Left colon (tissue), 2 donors: ENCODE data around the gene CNTN6. TPM values are rescaled to one million over a fixed set of nuclear protein-coding genes. Genes with fewer than 3 reads are reported as not detected.
A peak's percentile ranks its signal among the peaks of the same experiment; 100 is the strongest.
"Not testable (repeated sequence)": the region's sequence is repeated elsewhere in the genome, so short reads cannot be mapped to it uniquely, and the experiment has no call there.

Experiments
- ATAC-seq: fragments of 200-7000 bp; cut with Tn5 transposase; one replicate; pipeline ENCODE4 v1.9.1; 2020; ENCODE audit warnings: mild to moderate bottlenecking, moderate library complexity
- DNase-seq, 2 donors: peaks; one replicate each; pipeline ENCODE4 v3.0.0-alpha.2; 2020
- intact Hi-C, 2 donors: fragments of 100-400 bp; cut with DNase I in 1 of 2; cut with micrococcal nuclease in 1 of 2; formaldehyde crosslinking; loops; one replicate each; pipeline versions ENCODE4 v1.11.2 to v1.14.0; 2022; cut with DNase I, micrococcal nuclease
- total RNA-seq, 2 donors: library from RNA; stranded (reverse); fragmentation: NEBNext Ultra II Directional; extraction: Animal tissue kit (Norgen Biotek cat#: 25700); gene quantifications; one replicate each; pipeline ENCODE4 v1.2.1, GENCODE V29; 2021
- donor health status: DM: no; HTN: no; CAD: no.
- donor health status: DM: yes; HTN: yes; CAD: no.

The CNTN6 gene
- total RNA-seq, 2 donors from 2014 or later = 0.11 TPM; not detected in 1

- DNase-seq = no peak
- intact Hi-C loops = no loop called here
- no peak for ATAC-seq
Observed at GRCh38 chr3:1375145-1375544, 282.3 kb downstream of the CNTN6 start.

- ATAC-seq = no peak
Observed at GRCh38 chr3:1380926-1381646, 288.3 kb downstream of the CNTN6 start.

GRCh38 chr3:1381647-1382036, 288.8 kb downstream of the CNTN6 start:
- no peak for ATAC-seq
- intact Hi-C loops = no loop called here
- no peak for DNase-seq

More at GRCh38 chr3:1380926-1381646, 288.3 kb downstream of the CNTN6 start:
- DNase-seq = no peak
- intact Hi-C loops = no loop called here

GRCh38 chr3:1387396-1387905, 294.6 kb downstream of the CNTN6 start:
- DNase-seq, intact Hi-C loops, ATAC-seq: not testable (repeated sequence)

GRCh38 chr3:1394188-1394587, 301.4 kb downstream of the CNTN6 start:
- intact Hi-C loops = no loop called here
- DNase-seq (no peak), ATAC-seq (no peak)

- ATAC-seq (no peak), DNase-seq (no peak)
- intact Hi-C loops = no loop called here
Observed at GRCh38 chr3:1400571-1400970, 307.7 kb downstream of the CNTN6 start.

GRCh38 chr3:1404270-1404962, 311.6 kb downstream of the CNTN6 start:
- DNase-seq (no peak), ATAC-seq (no peak)
- intact Hi-C loops = no loop called here

- intact Hi-C loops = no loop called here
- no peak for DNase-seq
- no peak for ATAC-seq
Observed at GRCh38 chr3:1406250-1406649, 313.4 kb downstream of the CNTN6 start.

GRCh38 chr3:1421577-1421976, 328.8 kb downstream of the CNTN6 start:
- ATAC-seq (no peak), DNase-seq (no peak)
- intact Hi-C loops = no loop called here

GRCh38 chr3:1423566-1424089, 330.8 kb downstream of the CNTN6 start:
- no peak for ATAC-seq
- intact Hi-C loops = no loop called here
- DNase-seq = no peak

GRCh38 chr3:1439395-1439794, 346.6 kb downstream of the CNTN6 start:
- intact Hi-C loops = no loop called here
- ATAC-seq (peak; percentile 46), DNase-seq (peak in 1 of 2 donors; percentile 48)

- intact Hi-C loops = no loop called here
- no peak for ATAC-seq
- DNase-seq = no peak
Observed at GRCh38 chr3:1442271-1442670, 349.4 kb downstream of the CNTN6 start.

- DNase-seq = no peak
- intact Hi-C loops = no loop called here
- ATAC-seq = no peak
Observed at GRCh38 chr3:1444195-1444594, 351.4 kb downstream of the CNTN6 start.

GRCh38 chr3:1446531-1446930, 353.7 kb downstream of the CNTN6 start:
- ATAC-seq (no peak), DNase-seq (no peak)
- intact Hi-C loops = no loop called here

- intact Hi-C loops = no loop called here
- ATAC-seq (no peak), DNase-seq (no peak)
Observed at GRCh38 chr3:1447452-1447851, 354.6 kb downstream of the CNTN6 start.

GRCh38 chr3:1448443-1448842, 355.6 kb downstream of the CNTN6 start:
- intact Hi-C loops = no loop called here
- DNase-seq = no peak
- no peak for ATAC-seq
